Panc1 (cell line): ENCODE measurements around the gene GOLGA2. TPM values are rescaled to one million over a fixed set of nuclear protein-coding genes. Genes with fewer than 3 reads are reported as not detected.

Source experiments
- ATAC-seq: fragments of 200-7000 bp; cut with Tn5 transposase; 2 replicates; pipeline ENCODE4 v1.9.1; 2020; ENCODE audit warnings: mild to moderate bottlenecking, moderate library complexity
- BruUV-seq: library from RNA; stranded (reverse); fragments of 400-500 nt; replicated peaks from 2 replicates; lab custom pipeline; 2021; lab: Mats Ljungman, UMichigan
- CTCF ChIA-PET: fragments of 300-600 bp; sonication (Branson Sonifier 250); formaldehyde crosslinking; loops from one replicate; lab custom pipeline; 2022; ENCODE audit warnings: antibody characterized with exemption; lab: Charles Lee
- POLR2A ChIA-PET: fragments of 300-600 bp; sonication (Branson Sonifier 250); formaldehyde crosslinking; loops from one replicate; lab custom pipeline; 2022; ENCODE audit warnings: antibody characterized with exemption; lab: Charles Lee
- DNase-seq: peaks from one replicate; pipeline ENCODE4 v3.0.0-alpha.2; 2010; ENCODE audit warnings: low read depth, low spot score
- H3K27ac ChIP-seq: 2 replicates; pipeline ENCODE4 v1.5.1; 2011; ENCODE audit warnings: mild to moderate bottlenecking, low read length, inconsistent platforms
- H3K27me3 ChIP-seq: fragments of 200-500 bp; sonication (Bioruptor generic); 2 replicates; pipeline ENCODE4 v1.6.0; 2014; ENCODE audit warnings: low read length, inconsistent platforms; ENCODE audit not compliant: control insufficient read depth, insufficient read depth
- H3K36me3 ChIP-seq: fragments of 200-500 bp; sonication (Bioruptor generic); 2 replicates; pipeline ENCODE4 v1.5.1; 2014; ENCODE audit warnings: inconsistent platforms, mild to moderate bottlenecking, low read length, moderate library complexity; ENCODE audit not compliant: control insufficient read depth, insufficient read depth
- H3K4me1 ChIP-seq: 2 replicates; pipeline ENCODE4 v1.5.1; 2011; ENCODE audit warnings: inconsistent platforms, mild to moderate bottlenecking, low read length, moderate library complexity; ENCODE audit not compliant: control insufficient read depth, insufficient read depth
- H3K4me3 ChIP-seq, 2 experiments: 2 replicates each; pipeline ENCODE4 v1.5.1; 2011 to 2012; ENCODE audit warnings: low read depth in 2 of 2, low read length in 2 of 2, mild to moderate bottlenecking in 2 of 2, inconsistent platforms in 1 of 2, moderate library complexity in 1 of 2
- H3K9me3 ChIP-seq: fragments of 200-500 bp; sonication (Bioruptor generic); 2 replicates; pipeline ENCODE4 v1.5.1; 2014; ENCODE audit warnings: low read depth, mild to moderate bottlenecking, inconsistent platforms, low read length, moderate library complexity; ENCODE audit not compliant: control insufficient read depth, insufficient read depth
- POLR2AphosphoS5 ChIP-seq: IDR thresholded peaks from 2 replicates; pipeline ENCODE4 v1.6.1; 2012; ENCODE audit warnings: mild to moderate bottlenecking, low read depth, low read length, moderate library complexity
- SIN3A ChIP-seq: IDR thresholded peaks from 2 replicates; pipeline ENCODE4 v1.6.1; 2012; ENCODE audit warnings: low read depth, mild to moderate bottlenecking, low read length, moderate library complexity, borderline replicate concordance; ENCODE audit not compliant: insufficient read depth
- TCF7L2 ChIP-seq: IDR thresholded peaks from 2 replicates; pipeline ENCODE4 v1.6.1; 2011; ENCODE audit warnings: mild to moderate bottlenecking, low read depth, low read length, inconsistent platforms
- in situ Hi-C: cut with HindIII; loops from 2 replicates; pipeline ENCODE4 v1.10.0; 2016; ENCODE audit warnings: low sequenced_read_pairs, low pct_unique_long_range_greater_than_20kb
- intact Hi-C: fragments of 100-400 bp; cut with micrococcal nuclease; formaldehyde crosslinking; loops from one replicate; pipeline ENCODE4 v1.10.0; 2022; ENCODE audit not compliant: unreplicated experiment
- total RNA-seq: library from RNA; stranded (reverse); gene quantifications from one replicate; pipeline ENCODE4 v1.2.1, GENCODE V29; 2021; ENCODE audit not compliant: unreplicated experiment
- TF ChIP-seq, protein P1 (sequence below), 2 experiments: IDR thresholded peaks; 2 replicates each; pipeline ENCODE4 v1.6.1; 2011 to 2012; ENCODE audit warnings: low read depth in 2 of 2, control low read depth in 1 of 2, low read length in 1 of 2, mild to moderate bottlenecking in 1 of 2, moderate library complexity in 1 of 2; ENCODE audit not compliant: insufficient read depth in 1 of 2
- TF ChIP-seq, protein P2 (sequence below): fragments of 450-650 bp; IDR thresholded peaks from 2 replicates; pipeline ENCODE4 v1.5.1; 2017; ENCODE audit warnings: mild to moderate bottlenecking

The GOLGA2 gene
- total RNA-seq, 1 experiment from 2014 or later = 69.6 TPM

DNA sequence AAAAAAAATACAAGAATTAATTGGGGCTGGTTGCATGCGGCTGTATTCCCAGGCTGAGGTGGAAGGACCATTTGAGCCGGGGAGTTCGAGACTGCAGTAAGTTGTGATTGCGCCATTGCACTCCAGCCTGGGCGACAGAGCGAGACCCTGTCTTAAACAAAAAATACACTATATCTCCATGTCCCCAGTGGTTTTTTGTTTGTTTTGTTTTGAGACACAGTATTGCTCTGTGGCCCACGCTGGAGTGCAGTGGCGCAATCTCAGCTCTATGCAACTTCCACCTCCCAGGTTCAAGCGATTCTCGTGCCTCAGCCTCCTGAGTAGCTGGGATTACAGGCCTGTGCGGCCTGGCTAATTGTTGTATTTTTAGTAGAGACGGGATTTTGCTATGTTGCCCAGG lies 48.0 kb upstream of the GOLGA2 start:
- no peak overlapping the region for H3K27ac ChIP-seq
- ATAC-seq = no peak
- POLR2A ChIA-PET = no interaction called here
- peaks cover 5% of the 10 kb centered on the region for H3K4me1 ChIP-seq
- TF ChIP-seq, protein P1, sequence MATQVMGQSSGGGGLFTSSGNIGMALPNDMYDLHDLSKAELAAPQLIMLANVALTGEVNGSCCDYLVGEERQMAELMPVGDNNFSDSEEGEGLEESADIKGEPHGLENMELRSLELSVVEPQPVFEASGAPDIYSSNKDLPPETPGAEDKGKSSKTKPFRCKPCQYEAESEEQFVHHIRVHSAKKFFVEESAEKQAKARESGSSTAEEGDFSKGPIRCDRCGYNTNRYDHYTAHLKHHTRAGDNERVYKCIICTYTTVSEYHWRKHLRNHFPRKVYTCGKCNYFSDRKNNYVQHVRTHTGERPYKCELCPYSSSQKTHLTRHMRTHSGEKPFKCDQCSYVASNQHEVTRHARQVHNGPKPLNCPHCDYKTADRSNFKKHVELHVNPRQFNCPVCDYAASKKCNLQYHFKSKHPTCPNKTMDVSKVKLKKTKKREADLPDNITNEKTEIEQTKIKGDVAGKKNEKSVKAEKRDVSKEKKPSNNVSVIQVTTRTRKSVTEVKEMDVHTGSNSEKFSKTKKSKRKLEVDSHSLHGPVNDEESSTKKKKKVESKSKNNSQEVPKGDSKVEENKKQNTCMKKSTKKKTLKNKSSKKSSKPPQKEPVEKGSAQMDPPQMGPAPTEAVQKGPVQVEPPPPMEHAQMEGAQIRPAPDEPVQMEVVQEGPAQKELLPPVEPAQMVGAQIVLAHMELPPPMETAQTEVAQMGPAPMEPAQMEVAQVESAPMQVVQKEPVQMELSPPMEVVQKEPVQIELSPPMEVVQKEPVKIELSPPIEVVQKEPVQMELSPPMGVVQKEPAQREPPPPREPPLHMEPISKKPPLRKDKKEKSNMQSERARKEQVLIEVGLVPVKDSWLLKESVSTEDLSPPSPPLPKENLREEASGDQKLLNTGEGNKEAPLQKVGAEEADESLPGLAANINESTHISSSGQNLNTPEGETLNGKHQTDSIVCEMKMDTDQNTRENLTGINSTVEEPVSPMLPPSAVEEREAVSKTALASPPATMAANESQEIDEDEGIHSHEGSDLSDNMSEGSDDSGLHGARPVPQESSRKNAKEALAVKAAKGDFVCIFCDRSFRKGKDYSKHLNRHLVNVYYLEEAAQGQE (IDR thresholded peaks at IDR 0.05; ENCODE audit: insufficient read depth in 1 of 2, low read depth in 2 of 2, low read length in 1 of 2) = no peak
- TF ChIP-seq TCF7L2 (no peak), POLR2AphosphoS5 (no peak), SIN3A (no peak)
- TF ChIP-seq, protein P2, sequence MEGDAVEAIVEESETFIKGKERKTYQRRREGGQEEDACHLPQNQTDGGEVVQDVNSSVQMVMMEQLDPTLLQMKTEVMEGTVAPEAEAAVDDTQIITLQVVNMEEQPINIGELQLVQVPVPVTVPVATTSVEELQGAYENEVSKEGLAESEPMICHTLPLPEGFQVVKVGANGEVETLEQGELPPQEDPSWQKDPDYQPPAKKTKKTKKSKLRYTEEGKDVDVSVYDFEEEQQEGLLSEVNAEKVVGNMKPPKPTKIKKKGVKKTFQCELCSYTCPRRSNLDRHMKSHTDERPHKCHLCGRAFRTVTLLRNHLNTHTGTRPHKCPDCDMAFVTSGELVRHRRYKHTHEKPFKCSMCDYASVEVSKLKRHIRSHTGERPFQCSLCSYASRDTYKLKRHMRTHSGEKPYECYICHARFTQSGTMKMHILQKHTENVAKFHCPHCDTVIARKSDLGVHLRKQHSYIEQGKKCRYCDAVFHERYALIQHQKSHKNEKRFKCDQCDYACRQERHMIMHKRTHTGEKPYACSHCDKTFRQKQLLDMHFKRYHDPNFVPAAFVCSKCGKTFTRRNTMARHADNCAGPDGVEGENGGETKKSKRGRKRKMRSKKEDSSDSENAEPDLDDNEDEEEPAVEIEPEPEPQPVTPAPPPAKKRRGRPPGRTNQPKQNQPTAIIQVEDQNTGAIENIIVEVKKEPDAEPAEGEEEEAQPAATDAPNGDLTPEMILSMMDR = no peak
- BruUV-seq = no TSS peak
- intact Hi-C loops (no loop called here), in situ Hi-C loops (no loop called here)
- no peak for DNase-seq
- H3K27me3 ChIP-seq = no peaks in the 10 kb centered on the region
- H3K9me3 ChIP-seq = no peaks in the 10 kb centered on the region
- H3K4me3 ChIP-seq = peak overlapping the region; percentile 98
- peaks cover 8% of the 10 kb centered on the region; the same call in 1 of the 2 replicates for H3K36me3 ChIP-seq
- CTCF ChIA-PET = no interaction called here

DNA sequence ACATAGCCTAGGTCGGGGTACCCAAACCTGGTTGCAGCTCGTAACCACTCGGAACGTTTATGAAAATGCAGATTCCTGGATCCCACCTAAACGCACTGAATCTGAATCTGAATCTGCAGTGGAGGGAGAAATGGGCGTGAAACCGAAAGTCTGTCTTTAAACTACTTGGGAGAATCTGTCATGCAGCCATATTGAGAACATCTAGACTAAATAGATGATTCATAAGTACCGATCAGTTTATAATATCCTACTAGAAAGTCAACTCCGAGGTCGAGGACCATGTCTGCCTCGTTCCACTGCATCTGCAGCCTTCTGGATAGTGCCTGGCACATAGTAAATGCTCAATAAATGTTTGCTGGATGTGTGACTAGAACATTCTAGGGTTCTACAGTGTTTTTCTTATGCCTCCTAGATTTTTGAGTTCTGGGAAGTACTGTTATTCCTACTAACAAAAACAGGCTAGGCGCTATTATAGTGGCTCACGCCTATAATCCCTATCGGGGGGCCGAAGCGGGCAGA lies 47.5 kb upstream of the GOLGA2 start:
- in situ Hi-C loops (no loop called here), intact Hi-C loops (no loop called here)
- TSS peak; percentile 86 for BruUV-seq
- ChIA-PET CTCF (no interaction called here), POLR2A (no interaction called here)
- TF ChIP-seq, protein P2 = no peak
- TF ChIP-seq SIN3A (no peak), POLR2AphosphoS5 (no peak), TCF7L2 (no peak)
- TF ChIP-seq, protein P1 (IDR thresholded peaks at IDR 0.05; ENCODE audit: insufficient read depth in 1 of 2, low read depth in 2 of 2, low read length in 1 of 2) = no peak
- H3K4me3 ChIP-seq = peak overlapping the region; percentile 98
- DNase-seq (no peak), ATAC-seq (no peak)
- H3K36me3 ChIP-seq = peaks cover 8% of the 10 kb centered on the region; the same call in 1 of the 2 replicates
- H3K27me3 ChIP-seq = no peaks in the 10 kb centered on the region
- no peaks in the 10 kb centered on the region for H3K9me3 ChIP-seq
- H3K4me1 ChIP-seq = peaks cover 5% of the 10 kb centered on the region
- peak overlapping the region; percentile 93 for H3K27ac ChIP-seq
